NCI-H187 (cell line): ENCODE data around the gene TBX21.
A peak's percentile ranks its signal among the peaks of the same experiment; 100 is the strongest.

Source experiments
- DNase-seq, 2 experiments: peaks; one replicate each; lab custom pipeline; 2025; lab: John Stamatoyannopoulos, UW

TBX21 gene

GRCh38 chr17:47774987-47775580 lies 42.0 kb downstream of the TBX21 start:
- no peak for DNase-seq

- peak; percentile 4 to 15 for DNase-seq
Measured at GRCh38 chr17:47776330-47777197, 43.5 kb downstream of the TBX21 start.

- DNase-seq, result no peak
Measured at GRCh38 chr17:47778184-47778635, 45.2 kb downstream of the TBX21 start.

- no peak for DNase-seq
Measured at GRCh38 chr17:47781397-47781796, 48.4 kb downstream of the TBX21 start.

- DNase-seq, result no peak
Measured at GRCh38 chr17:47785538-47786123, 52.6 kb downstream of the TBX21 start.

- peak; percentile 25 to 40 for DNase-seq
Measured at GRCh38 chr17:47789611-47790561, 56.9 kb downstream of the TBX21 start.

- DNase-seq, result no peak
Measured at GRCh38 chr17:47791025-47791424, 58.0 kb downstream of the TBX21 start.

GRCh38 chr17:47792457-47792856 lies 59.4 kb downstream of the TBX21 start:
- no peak for DNase-seq

- no peak for DNase-seq
Measured at GRCh38 chr17:47792979-47793378, 59.9 kb downstream of the TBX21 start.
